Activated CD4-positive, alpha-beta memory T cell treated with anti-CD3 and anti-CD28 coated beads for 36 hours (primary cell): Measurements from ENCODE around the gene IL25. TPM values are rescaled to one million over a fixed set of nuclear protein-coding genes. Genes with fewer than 3 reads are reported as not detected.

Source experiments
- CTCF ChIA-PET: fragments of 350-600 bp; sonication (Branson Sonifier 250); formaldehyde crosslinking; loops from one replicate; lab custom pipeline; 2021; ENCODE audit warnings: antibody characterized with exemption, inconsistent platforms; lab: Charles Lee
- POLR2A ChIA-PET: fragments of 350-600 bp; sonication (Branson Sonifier 250); formaldehyde crosslinking; loops from one replicate; lab custom pipeline; 2021; ENCODE audit warnings: antibody characterized with exemption; lab: Charles Lee
- DNase-seq: peaks from one replicate; pipeline ENCODE4 v3.0.0-alpha.2; 2020
- H3K27ac Mint-ChIP-seq: one replicate; pipeline ENCODE4 v1.8.0; 2021; ENCODE audit warnings: mixed read lengths
- H3K27me3 Mint-ChIP-seq: one replicate; pipeline ENCODE4 v1.8.0; 2021; ENCODE audit warnings: mixed read lengths
- H3K36me3 Mint-ChIP-seq: one replicate; pipeline ENCODE4 v1.8.0; 2021; ENCODE audit warnings: mixed read lengths
- H3K4me1 Mint-ChIP-seq: one replicate; pipeline ENCODE4 v1.8.0; 2021; ENCODE audit warnings: low read depth, mixed read lengths
- H3K4me3 Mint-ChIP-seq: one replicate; pipeline ENCODE4 v1.8.0; 2021; ENCODE audit warnings: mild to moderate bottlenecking, mixed read lengths
- H3K9me3 Mint-ChIP-seq: one replicate; pipeline ENCODE4 v1.8.0; 2021; ENCODE audit warnings: mixed read lengths
- intact Hi-C: fragments of 100-400 bp; cut with micrococcal nuclease; formaldehyde crosslinking; loops from one replicate; pipeline ENCODE4 v1.15.1; 2023
- total RNA-seq, 2 experiments: library from RNA; stranded (reverse); gene quantifications; one replicate each; pipeline ENCODE4 v1.2.3, GENCODE V29; 2021

The IL25 gene
- total RNA-seq, 2 experiments from 2014 or later, result not detected

DNA sequence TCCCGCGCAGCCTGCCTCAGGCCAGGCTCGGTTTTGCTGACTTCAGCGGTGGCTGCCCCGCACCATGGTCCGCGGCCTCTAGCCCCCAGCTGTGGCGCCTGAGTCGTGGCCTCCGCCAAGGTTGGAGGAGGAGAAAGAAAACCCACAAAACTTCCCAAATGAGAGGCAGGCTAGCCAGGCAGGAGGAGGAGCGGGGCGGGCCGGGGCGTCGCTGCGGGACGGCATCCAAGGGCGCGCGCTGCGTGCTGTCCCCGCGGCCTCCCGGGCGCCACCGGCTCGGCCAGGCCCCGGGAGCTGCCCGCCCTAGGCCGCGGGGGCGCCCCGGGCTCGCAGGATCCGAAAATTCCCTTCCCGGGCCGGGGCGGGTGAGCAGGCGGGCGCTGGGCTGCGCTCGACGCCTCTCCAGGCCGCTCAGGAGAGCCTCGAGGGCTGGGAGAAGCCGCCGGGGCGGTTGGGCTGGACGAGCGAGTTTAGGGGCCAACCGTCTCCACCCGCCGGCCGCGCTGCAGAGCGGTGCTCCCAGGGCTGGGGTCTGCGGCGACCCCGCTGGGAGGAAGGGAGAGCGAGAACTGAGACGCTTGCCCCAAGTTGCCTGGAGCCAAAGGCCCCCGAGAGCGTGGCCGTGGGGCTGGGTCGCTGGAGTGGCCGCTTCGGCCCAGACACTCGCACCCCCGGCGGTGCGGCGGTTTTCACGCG, 7.4 kb upstream of the IL25 start, which contains the start of gene EFS:
Gene EFS, minus strand, starts transcription at position 137 of the 696 bp plus-strand sequence. CDS start 147 bp downstream, outside the sequence.
- CTCF ChIA-PET, result interaction anchor here (3.7 kb wide), 1 partner anchor 15 kb away, joined by 14 read pairs; no protein-coding TSS in a partner anchor
- Mint-ChIP-seq H3K4me3 (no peak within 1 kb of the TSS), H3K9me3 (no peaks in the 10 kb centered on the region), H3K27me3 (peaks cover 29% of the 10 kb centered on the region), H3K27ac (no peak within 1 kb of the TSS), H3K36me3 (no peaks in the 10 kb centered on the region), H3K4me1 (peaks cover 6% of the 10 kb centered on the region)
- intact Hi-C loops, result no loop called here
- POLR2A ChIA-PET, result no interaction called here
- DNase-seq, result no peak

DNA sequence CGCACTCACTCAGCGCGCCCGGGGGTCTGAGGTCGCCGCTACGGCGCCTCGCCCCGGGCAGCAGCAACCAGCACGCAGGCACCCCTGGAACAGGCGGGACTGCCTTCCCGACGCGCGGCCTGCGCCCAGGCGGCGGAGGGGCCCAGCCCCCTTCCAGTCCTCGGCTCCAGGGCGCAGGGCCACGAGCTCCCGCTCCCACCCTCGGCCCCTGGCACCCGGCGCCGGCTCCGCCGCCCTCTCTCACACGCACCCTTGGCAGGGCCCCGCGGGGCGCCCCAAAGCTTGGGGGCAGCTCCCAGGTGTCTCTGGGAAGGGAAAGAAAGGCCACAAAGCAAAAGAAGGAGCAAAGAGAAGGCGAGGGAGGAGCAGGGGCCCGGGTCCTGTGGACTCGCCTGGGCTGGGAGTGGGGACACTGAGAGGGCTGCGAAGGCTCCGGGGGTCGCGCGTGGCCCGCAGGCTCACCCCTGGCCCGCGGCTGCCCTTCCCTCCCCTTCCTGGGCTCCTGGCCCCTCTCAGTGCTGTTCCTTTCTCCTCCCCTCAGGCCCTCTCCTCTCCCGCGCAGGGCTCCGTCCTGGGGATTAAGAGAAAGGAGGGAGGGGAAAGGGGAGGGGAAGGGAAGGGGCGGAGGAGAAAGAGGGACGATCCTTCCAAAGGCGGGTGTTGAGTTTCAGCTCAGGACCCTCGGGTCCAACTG, 6.7 kb upstream of the IL25 start:
- no peak for DNase-seq
- Mint-ChIP-seq H3K36me3 (no peaks in the 10 kb centered on the region), H3K9me3 (no peaks in the 10 kb centered on the region), H3K4me1 (peaks cover 6% of the 10 kb centered on the region), H3K27me3 (peaks cover 29% of the 10 kb centered on the region), H3K27ac (no peak overlapping the region), H3K4me3 (no peak overlapping the region)
- intact Hi-C loops, result no loop called here
- ChIA-PET POLR2A (no interaction called here), CTCF (interaction anchor here (3.7 kb wide), 1 partner anchor 15 kb away, joined by 14 read pairs; no protein-coding TSS in a partner anchor)

DNA sequence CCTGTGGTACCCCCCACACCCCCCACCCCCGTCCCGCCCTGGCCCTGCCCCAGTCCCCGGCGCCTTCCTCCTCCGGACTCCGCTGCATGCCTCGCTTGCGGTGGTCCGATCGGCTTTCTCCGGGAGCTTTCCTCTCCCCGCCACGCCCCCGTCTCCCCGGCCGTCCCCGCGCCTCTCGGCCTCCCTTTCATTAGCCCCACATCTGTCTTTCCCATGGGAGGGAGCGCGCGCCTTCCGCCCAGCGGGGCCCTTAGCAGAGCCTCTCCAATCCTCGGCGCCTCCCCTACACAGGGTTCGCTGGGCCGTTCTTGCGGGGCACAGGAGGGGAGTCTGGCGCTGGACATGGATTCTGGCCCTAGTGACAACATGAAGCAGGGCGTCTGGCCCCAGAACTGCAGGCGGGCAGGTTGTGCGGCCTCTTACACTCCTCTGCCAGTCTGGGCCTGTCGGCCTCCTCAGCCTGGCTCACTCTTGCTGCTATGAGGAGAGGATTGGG, 6.1 kb upstream of the IL25 start:
- ChIA-PET POLR2A (no interaction called here), CTCF (interaction anchor here (3.7 kb wide), 1 partner anchor 14 kb away, joined by 14 read pairs; no protein-coding TSS in a partner anchor)
- Mint-ChIP-seq H3K36me3 (no peaks in the 10 kb centered on the region), H3K9me3 (no peaks in the 10 kb centered on the region), H3K27me3 (peaks cover 27% of the 10 kb centered on the region), H3K4me1 (peaks cover 4% of the 10 kb centered on the region), H3K27ac (no peak overlapping the region), H3K4me3 (no peak overlapping the region)
- intact Hi-C loops, result no loop called here
- no peak for DNase-seq

DNA sequence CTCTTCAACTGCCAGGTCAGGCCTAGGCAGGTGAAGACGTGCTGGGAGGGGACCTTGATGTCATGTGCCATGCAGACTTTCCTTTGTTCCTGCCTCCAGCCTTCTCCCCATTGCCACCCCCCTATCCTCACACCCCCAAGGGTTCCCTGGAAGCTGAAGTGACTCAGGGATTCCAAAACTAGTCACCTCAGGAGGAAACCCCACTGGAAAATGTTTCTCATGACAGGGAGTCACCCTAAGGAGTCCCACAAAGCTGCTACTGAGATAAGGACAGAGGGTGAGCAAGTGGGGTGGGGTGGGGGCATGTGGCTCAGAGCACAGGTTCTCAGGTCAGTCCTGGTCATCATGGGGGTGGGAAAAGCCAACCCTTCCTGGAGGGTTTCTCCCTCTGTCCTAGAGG, 2.4 kb upstream of the IL25 start:
- H3K9me3 Mint-ChIP-seq, result no peaks in the 10 kb centered on the region
- H3K4me3 Mint-ChIP-seq, result no peak overlapping the region
- CTCF ChIA-PET, result interaction anchor here (1.1 to 3.2 kb wide), 3 partner anchors 8 to 17 kb away, joined by 3 to 21 read pairs (median 6); partner anchors contain the start of gene SLC22A17
- DNase-seq, result no peak
- H3K27ac Mint-ChIP-seq, result no peak overlapping the region
- peaks cover 16% of the 10 kb centered on the region for H3K27me3 Mint-ChIP-seq
- intact Hi-C loops, result no loop called here
- POLR2A ChIA-PET, result no interaction called here
- H3K4me1 Mint-ChIP-seq, result no peaks in the 10 kb centered on the region
- H3K36me3 Mint-ChIP-seq, result no peaks in the 10 kb centered on the region

DNA sequence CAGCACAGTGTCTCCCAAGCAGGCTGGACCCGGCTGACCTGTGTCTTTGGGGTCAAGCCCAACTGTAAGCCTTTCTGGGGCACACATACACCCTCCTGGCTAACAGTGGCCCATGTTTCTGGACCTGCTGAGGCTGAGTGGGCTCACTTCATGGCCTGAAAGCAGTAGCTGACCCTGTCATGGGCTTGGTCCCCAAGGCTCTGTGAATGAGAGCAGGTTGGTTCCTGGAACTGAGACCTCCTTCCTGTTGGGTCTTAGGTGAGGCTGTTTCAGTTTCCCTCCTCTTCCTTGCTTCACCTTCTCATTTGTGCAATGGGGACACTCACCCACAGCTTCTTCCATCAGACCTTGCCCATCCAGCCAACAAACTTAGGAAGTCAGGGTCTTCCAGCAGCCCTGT, 744 bp upstream of the IL25 start:
- Mint-ChIP-seq H3K4me1 (no peaks in the 10 kb centered on the region), H3K4me3 (no peak overlapping the region), H3K9me3 (no peaks in the 10 kb centered on the region), H3K36me3 (no peaks in the 10 kb centered on the region), H3K27me3 (peaks cover 12% of the 10 kb centered on the region), H3K27ac (no peak overlapping the region)
- ChIA-PET POLR2A (no interaction called here), CTCF (interaction anchor here (3.2 kb wide), 1 partner anchor 8 kb away, joined by 21 read pairs; no protein-coding TSS in a partner anchor)
- intact Hi-C loops, result no loop called here
- no peak for DNase-seq

DNA sequence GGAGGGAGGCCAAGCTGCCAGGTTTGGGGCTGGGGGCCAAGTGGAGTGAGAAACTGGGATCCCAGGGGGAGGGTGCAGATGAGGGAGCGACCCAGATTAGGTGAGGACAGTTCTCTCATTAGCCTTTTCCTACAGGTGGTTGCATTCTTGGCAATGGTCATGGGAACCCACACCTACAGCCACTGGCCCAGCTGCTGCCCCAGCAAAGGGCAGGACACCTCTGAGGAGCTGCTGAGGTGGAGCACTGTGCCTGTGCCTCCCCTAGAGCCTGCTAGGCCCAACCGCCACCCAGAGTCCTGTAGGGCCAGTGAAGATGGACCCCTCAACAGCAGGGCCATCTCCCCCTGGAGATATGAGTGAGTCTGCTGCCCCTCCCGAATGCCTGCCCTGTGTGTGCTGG, 432 bp downstream of the IL25 start:
- CTCF ChIA-PET, result no interaction called here
- H3K36me3 Mint-ChIP-seq, result no peaks in the 10 kb centered on the region
- POLR2A ChIA-PET, result no interaction called here
- intact Hi-C loops, result no loop called here
- no peaks in the 10 kb centered on the region for H3K9me3 Mint-ChIP-seq
- H3K27ac Mint-ChIP-seq, result no peak overlapping the region
- no peaks in the 10 kb centered on the region for H3K27me3 Mint-ChIP-seq
- no peak overlapping the region for H3K4me3 Mint-ChIP-seq
- no peaks in the 10 kb centered on the region for H3K4me1 Mint-ChIP-seq
- DNase-seq, result no peak

DNA sequence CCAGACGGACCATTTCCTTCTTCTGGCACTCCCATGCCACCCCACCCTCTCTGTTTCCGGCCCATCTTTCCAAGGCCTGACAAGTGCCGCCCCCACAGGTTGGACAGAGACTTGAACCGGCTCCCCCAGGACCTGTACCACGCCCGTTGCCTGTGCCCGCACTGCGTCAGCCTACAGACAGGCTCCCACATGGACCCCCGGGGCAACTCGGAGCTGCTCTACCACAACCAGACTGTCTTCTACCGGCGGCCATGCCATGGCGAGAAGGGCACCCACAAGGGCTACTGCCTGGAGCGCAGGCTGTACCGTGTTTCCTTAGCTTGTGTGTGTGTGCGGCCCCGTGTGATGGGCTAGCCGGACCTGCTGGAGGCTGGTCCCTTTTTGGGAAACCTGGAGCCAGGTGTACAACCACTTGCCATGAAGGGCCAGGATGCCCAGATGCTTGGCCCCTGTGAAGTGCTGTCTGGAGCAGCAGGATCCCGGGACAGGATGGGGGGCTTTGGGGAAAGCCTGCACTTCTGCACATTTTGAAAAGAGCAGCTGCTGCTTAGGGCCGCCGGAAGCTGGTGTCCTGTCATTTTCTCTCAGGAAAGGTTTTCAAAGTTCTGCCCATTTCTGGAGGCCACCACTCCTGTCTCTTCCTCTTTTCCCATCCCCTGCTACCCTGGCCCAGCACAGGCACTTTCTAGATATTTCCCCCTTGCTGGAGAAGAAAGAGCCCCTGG, 3.1 kb downstream of the IL25 start:
- Mint-ChIP-seq H3K36me3 (no peaks in the 10 kb centered on the region), H3K27ac (no peak overlapping the region), H3K4me1 (no peaks in the 10 kb centered on the region), H3K27me3 (peaks cover 2% of the 10 kb centered on the region), H3K9me3 (no peaks in the 10 kb centered on the region), H3K4me3 (no peak overlapping the region)
- no peak for DNase-seq
- ChIA-PET POLR2A (no interaction called here), CTCF (interaction anchor here (1.0 kb wide), 1 partner anchor 254 kb away, joined by 4 read pairs; no protein-coding TSS in a partner anchor)
- intact Hi-C loops, result no loop called here

DNA sequence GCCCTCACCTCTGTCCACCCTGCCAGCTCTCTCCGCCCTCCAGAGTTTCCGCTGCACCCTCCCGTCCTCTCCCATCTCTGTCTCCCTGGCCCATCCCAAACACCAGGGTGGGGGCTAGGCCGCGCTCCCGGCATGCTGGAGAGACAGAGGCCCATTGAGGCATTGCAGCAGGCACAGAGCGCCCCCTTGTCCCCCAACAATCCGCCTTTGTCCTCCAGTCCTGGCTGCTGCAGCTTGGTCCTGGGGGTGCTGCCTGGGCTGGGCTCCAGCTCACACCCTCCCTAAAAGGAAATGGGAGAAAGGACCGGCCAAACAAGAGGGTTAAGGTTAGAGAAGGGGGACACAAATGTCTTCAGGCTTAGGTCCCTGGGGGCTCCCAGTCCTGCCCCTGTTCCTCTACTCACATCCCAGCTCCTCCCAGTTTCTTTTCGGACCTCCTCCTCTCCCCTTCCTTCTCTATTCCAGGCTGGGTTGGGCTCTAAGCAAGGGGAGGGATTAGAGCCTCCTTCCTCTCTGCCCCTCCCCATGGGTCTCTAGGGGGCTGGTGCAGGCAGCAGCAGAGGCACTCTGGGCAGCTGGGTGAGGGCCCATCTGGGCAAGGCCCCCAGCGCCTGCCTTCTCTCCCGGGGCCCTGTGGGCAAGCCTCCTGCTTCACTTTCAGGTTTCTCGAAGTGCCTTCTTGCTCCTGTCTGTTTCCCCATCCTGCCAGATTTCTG, 4.0 kb downstream of the IL25 start, which contains the start of gene CMTM5:
Gene CMTM5, plus strand, starts transcription at position 565 of the 716 bp plus-strand sequence. CDS start 206 bp downstream, outside the sequence.
- CTCF ChIA-PET, result interaction anchor here (1.0 to 1.2 kb wide), 2 partner anchors 9 to 255 kb away, joined by 3 to 4 read pairs; no protein-coding TSS in a partner anchor
- intact Hi-C loops, result no loop called here
- Mint-ChIP-seq H3K27ac (no peak within 1 kb of the TSS), H3K9me3 (no peaks in the 10 kb centered on the region), H3K4me1 (no peaks in the 10 kb centered on the region), H3K27me3 (peaks cover 7% of the 10 kb centered on the region), H3K36me3 (no peaks in the 10 kb centered on the region), H3K4me3 (no peak within 1 kb of the TSS)
- no peak for DNase-seq
- POLR2A ChIA-PET, result no interaction called here

DNA sequence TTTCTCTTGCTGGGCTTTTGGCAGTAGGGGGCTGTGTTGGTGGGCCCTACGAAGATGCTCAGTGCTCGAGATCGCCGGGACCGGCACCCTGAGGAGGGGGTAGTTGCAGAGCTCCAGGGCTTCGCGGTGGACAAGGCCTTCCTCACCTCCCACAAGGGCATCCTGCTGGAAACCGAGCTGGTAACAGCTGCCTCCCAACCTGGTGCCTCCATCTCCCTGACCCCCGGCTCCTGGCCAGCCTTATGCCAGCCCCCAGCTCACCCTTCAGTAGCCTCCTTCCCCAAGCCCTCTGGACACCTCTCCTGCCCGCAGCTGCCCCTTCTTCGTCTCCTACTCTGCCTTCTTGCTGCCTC, 4.6 kb downstream of the IL25 start:
- Mint-ChIP-seq H3K9me3 (no peaks in the 10 kb centered on the region), H3K27ac (no peak overlapping the region), H3K4me3 (no peak overlapping the region), H3K27me3 (peaks cover 7% of the 10 kb centered on the region), H3K36me3 (no peaks in the 10 kb centered on the region), H3K4me1 (no peaks in the 10 kb centered on the region)
- CTCF ChIA-PET, result interaction anchor here (1.2 kb wide), 1 partner anchor 9 kb away, joined by 3 read pairs; no protein-coding TSS in a partner anchor
- POLR2A ChIA-PET, result no interaction called here
- intact Hi-C loops, result no loop called here
- DNase-seq, result no peak

DNA sequence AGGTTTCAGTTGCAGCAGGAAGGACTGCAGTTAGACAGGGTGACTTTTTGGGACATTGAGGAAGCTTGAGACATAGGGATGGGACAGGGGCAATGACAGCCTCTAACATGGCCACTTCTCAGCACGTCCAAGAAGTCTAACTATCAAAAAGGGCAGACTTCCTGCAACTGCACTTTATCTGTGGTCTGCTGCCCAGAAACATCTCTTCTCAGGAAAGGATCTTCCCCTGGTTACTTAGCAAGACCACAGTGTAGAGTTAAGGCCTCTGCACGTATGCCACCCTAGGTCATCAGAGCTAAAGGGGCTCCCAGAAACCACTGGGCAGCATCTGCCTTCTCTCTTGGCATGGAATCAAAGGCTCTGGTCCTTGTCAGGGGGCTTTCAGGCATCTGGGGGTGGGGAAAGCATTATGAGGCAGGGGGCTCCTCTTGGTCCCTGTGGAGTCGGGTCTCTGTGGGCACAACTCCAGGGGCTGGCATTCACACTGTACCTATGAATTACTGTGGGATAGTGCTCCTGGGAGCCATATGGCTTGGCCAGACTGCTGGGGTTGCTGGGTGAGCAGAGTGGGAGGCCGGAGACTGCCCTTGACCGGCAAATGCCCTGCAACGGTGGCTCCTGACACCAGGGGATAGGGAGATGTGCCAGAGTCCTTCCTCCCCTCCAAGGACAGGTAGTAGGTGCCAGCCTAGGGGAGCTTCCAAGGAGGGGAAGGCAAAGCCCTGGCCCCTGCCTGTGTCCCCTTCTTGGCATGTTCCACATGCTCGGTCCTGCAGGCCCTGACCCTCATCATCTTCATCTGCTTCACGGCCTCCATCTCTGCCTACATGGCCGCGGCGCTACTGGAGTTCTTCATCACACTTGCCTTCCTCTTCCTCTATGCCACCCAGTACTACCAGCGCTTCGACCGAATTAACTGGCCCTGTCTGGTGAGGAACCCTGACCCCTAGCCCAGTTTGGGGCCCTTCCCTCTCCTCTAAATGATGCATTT, 5.3 kb downstream of the IL25 start:
- POLR2A ChIA-PET, result interaction anchor here (1.7 kb wide), 1 partner anchor 51 kb away, joined by 5 read pairs; no protein-coding TSS in a partner anchor
- no peaks in the 10 kb centered on the region for H3K4me1 Mint-ChIP-seq

More for the DNA sequence above, 5.3 kb downstream of the IL25 start:
- CTCF ChIA-PET, result interaction anchor here (1.2 to 6.1 kb wide), 3 partner anchors 7 to 50 kb away, joined by 3 to 108 read pairs (median 21); no protein-coding TSS in a partner anchor
- Mint-ChIP-seq H3K36me3 (no peaks in the 10 kb centered on the region), H3K9me3 (no peaks in the 10 kb centered on the region), H3K27me3 (peaks cover 7% of the 10 kb centered on the region), H3K27ac (no peak overlapping the region), H3K4me3 (no peak overlapping the region)
- intact Hi-C loops, result no loop called here
- no peak for DNase-seq
